ENCODE measurements around the gene MGAT5.

Gene MGAT5

GRCh38 chr2:134315471-134315870 is 61.6 kb downstream of the MGAT5 start:
- no peak overlapping the region for H4K91ac ChIP-seq (ENCODE audit: low read length)
- H3K9ac ChIP-seq (ENCODE audit: low read length): no peak overlapping the region

GRCh38 chr2:134319596-134320254 is 65.9 kb downstream of the MGAT5 start:
- no peak overlapping the region for H2BK5ac ChIP-seq (ENCODE audit: low read depth, low read length, poor library complexity, severe bottlenecking)
- H3K4me2 ChIP-seq (ENCODE audit: low read length, poor library complexity, severe bottlenecking): no peak overlapping the region
- H3K18ac ChIP-seq (ENCODE audit: low read depth in 1 of 2, low read length in 2 of 2): no peak overlapping the region
- no peaks in the 10 kb centered on the region for H3K79me1 ChIP-seq (replicated peaks; ENCODE audit: low read length, poor library complexity, severe bottlenecking)
- H3K4ac ChIP-seq (ENCODE audit: low read depth in 1 of 2, low read length in 2 of 2): no peak overlapping the region
- no peak overlapping the region for H3K14ac ChIP-seq (ENCODE audit: low read length in 2 of 2)
- DNase-seq: no peak
- H2BK15ac ChIP-seq (ENCODE audit: low read depth, poor library complexity, severe bottlenecking): no peak overlapping the region
- H3K4me3 ChIP-seq (ENCODE audit: insufficient read depth in 1 of 2, low read depth in 1 of 2, low read length in 2 of 2): no peak overlapping the region
- no peak overlapping the region for H3K27ac ChIP-seq (ENCODE audit: low read length, poor library complexity, severe bottlenecking)
- WGBS: 80% methylated on average over 2 of the region's 2 CpGs
- H3K36me3 ChIP-seq (ENCODE audit: control insufficient read depth in 1 of 2, insufficient read depth in 2 of 2, low read depth in 1 of 2, low read length in 2 of 2): peaks cover 2 to 5% of the 10 kb centered on the region in 2 experiments
- H2AK5ac ChIP-seq (ENCODE audit: low read length, severe bottlenecking): no peak overlapping the region
- H4K91ac ChIP-seq (ENCODE audit: low read length): no peak overlapping the region
- H3K27me3 ChIP-seq (ENCODE audit: control insufficient read depth in 1 of 2, insufficient read depth in 1 of 2, low read length in 2 of 2): no peaks in the 10 kb centered on the region
- no peak overlapping the region for H3K23ac ChIP-seq (ENCODE audit: low read length in 2 of 2)
- H4K8ac ChIP-seq (ENCODE audit: low read length): no peak overlapping the region
- no peak overlapping the region for H2AFZ ChIP-seq (ENCODE audit: low read depth, low read length)
- no peak overlapping the region for H2BK120ac ChIP-seq (ENCODE audit: low read depth, low read length)
- H3K4me1 ChIP-seq (ENCODE audit: control insufficient read depth, insufficient read depth, low read depth, low read length): no peaks in the 10 kb centered on the region
- no peak overlapping the region for H2BK12ac ChIP-seq (ENCODE audit: low read length in 2 of 2)
- H3K9ac ChIP-seq (ENCODE audit: low read length): no peak overlapping the region
- no peaks in the 10 kb centered on the region for H3K9me3 ChIP-seq (ENCODE audit: control insufficient read depth, low read length)

More at GRCh38 chr2:134315471-134315870, 61.6 kb downstream of the MGAT5 start:
- Histone ChIP-seq H2BK15ac (ENCODE audit: low read depth, poor library complexity, severe bottlenecking) (no peak overlapping the region), H3K27ac (ENCODE audit: low read length, poor library complexity, severe bottlenecking) (no peak overlapping the region), H3K4me3 (ENCODE audit: insufficient read depth in 1 of 2, low read depth in 1 of 2, low read length in 2 of 2) (no peak overlapping the region), H4K8ac (ENCODE audit: low read length) (no peak overlapping the region), H3K14ac (ENCODE audit: low read length in 2 of 2) (no peak overlapping the region), H3K9me3 (ENCODE audit: control insufficient read depth, low read length) (no peaks in the 10 kb centered on the region), H3K18ac (ENCODE audit: low read depth in 1 of 2, low read length in 2 of 2) (no peak overlapping the region), H2BK120ac (ENCODE audit: low read depth, low read length) (no peak overlapping the region), H2BK5ac (ENCODE audit: low read depth, low read length, poor library complexity, severe bottlenecking) (no peak overlapping the region), H2BK12ac (ENCODE audit: low read length in 2 of 2) (no peak overlapping the region), H2AK5ac (ENCODE audit: low read length, severe bottlenecking) (no peak overlapping the region), H3K4me1 (ENCODE audit: control insufficient read depth, insufficient read depth, low read depth, low read length) (peaks cover 7% of the 10 kb centered on the region), H3K36me3 (ENCODE audit: control insufficient read depth in 1 of 2, insufficient read depth in 2 of 2, low read depth in 1 of 2, low read length in 2 of 2) (peaks cover 2 to 5% of the 10 kb centered on the region in 2 experiments), H3K4me2 (ENCODE audit: low read length, poor library complexity, severe bottlenecking) (no peak overlapping the region), H3K4ac (ENCODE audit: low read depth in 1 of 2, low read length in 2 of 2) (no peak overlapping the region), H3K23ac (ENCODE audit: low read length in 2 of 2) (no peak overlapping the region), H2AFZ (ENCODE audit: low read depth, low read length) (no peak overlapping the region), H3K27me3 (ENCODE audit: control insufficient read depth in 1 of 2, insufficient read depth in 1 of 2, low read length in 2 of 2) (no peaks in the 10 kb centered on the region), H3K79me1 (replicated peaks; ENCODE audit: low read length, poor library complexity, severe bottlenecking) (peaks cover 6% of the 10 kb centered on the region)
- DNase-seq: no peak
- WGBS: 97% methylated on average over 2 of the region's 2 CpGs

GRCh38 chr2:134320930-134321329 is 67.1 kb downstream of the MGAT5 start:
- Histone ChIP-seq H3K9ac (ENCODE audit: low read length) (no peak overlapping the region), H3K79me1 (replicated peaks; ENCODE audit: low read length, poor library complexity, severe bottlenecking) (no peaks in the 10 kb centered on the region), H3K4me3 (ENCODE audit: insufficient read depth in 1 of 2, low read depth in 1 of 2, low read length in 2 of 2) (no peak overlapping the region), H3K4me1 (ENCODE audit: control insufficient read depth, insufficient read depth, low read depth, low read length) (no peaks in the 10 kb centered on the region), H3K36me3 (ENCODE audit: control insufficient read depth in 1 of 2, insufficient read depth in 2 of 2, low read depth in 1 of 2, low read length in 2 of 2) (peaks cover 2 to 5% of the 10 kb centered on the region in 2 experiments), H3K14ac (ENCODE audit: low read length in 2 of 2) (no peak overlapping the region), H2BK5ac (ENCODE audit: low read depth, low read length, poor library complexity, severe bottlenecking) (no peak overlapping the region), H2AFZ (ENCODE audit: low read depth, low read length) (no peak overlapping the region), H3K9me3 (ENCODE audit: control insufficient read depth, low read length) (no peaks in the 10 kb centered on the region), H2BK120ac (ENCODE audit: low read depth, low read length) (no peak overlapping the region), H2BK12ac (ENCODE audit: low read length in 2 of 2) (no peak overlapping the region), H2AK5ac (ENCODE audit: low read length, severe bottlenecking) (no peak overlapping the region), H3K18ac (ENCODE audit: low read depth in 1 of 2, low read length in 2 of 2) (no peak overlapping the region), H2BK15ac (ENCODE audit: low read depth, poor library complexity, severe bottlenecking) (no peak overlapping the region), H3K4me2 (ENCODE audit: low read length, poor library complexity, severe bottlenecking) (no peak overlapping the region), H4K8ac (ENCODE audit: low read length) (no peak overlapping the region), H3K23ac (ENCODE audit: low read length in 2 of 2) (no peak overlapping the region), H3K4ac (ENCODE audit: low read depth in 1 of 2, low read length in 2 of 2) (no peak overlapping the region), H4K91ac (ENCODE audit: low read length) (no peak overlapping the region), H3K27me3 (ENCODE audit: control insufficient read depth in 1 of 2, insufficient read depth in 1 of 2, low read length in 2 of 2) (no peaks in the 10 kb centered on the region), H3K27ac (ENCODE audit: low read length, poor library complexity, severe bottlenecking) (no peak overlapping the region)
- DNase-seq: no peak
- WGBS: 100% methylated on average over 3 of the region's 3 CpGs

- Histone ChIP-seq H2AK5ac (ENCODE audit: low read length, severe bottlenecking) (no peak overlapping the region), H3K9me3 (ENCODE audit: control insufficient read depth, low read length) (no peaks in the 10 kb centered on the region), H3K4me3 (ENCODE audit: insufficient read depth in 1 of 2, low read depth in 1 of 2, low read length in 2 of 2) (no peak overlapping the region), H2BK120ac (ENCODE audit: low read depth, low read length) (no peak overlapping the region), H3K4me1 (ENCODE audit: control insufficient read depth, insufficient read depth, low read depth, low read length) (no peaks in the 10 kb centered on the region), H3K79me1 (replicated peaks; ENCODE audit: low read length, poor library complexity, severe bottlenecking) (no peaks in the 10 kb centered on the region), H3K4ac (ENCODE audit: low read depth in 1 of 2, low read length in 2 of 2) (no peak overlapping the region), H2BK5ac (ENCODE audit: low read depth, low read length, poor library complexity, severe bottlenecking) (no peak overlapping the region), H2BK12ac (ENCODE audit: low read length in 2 of 2) (no peak overlapping the region), H3K27ac (ENCODE audit: low read length, poor library complexity, severe bottlenecking) (no peak overlapping the region), H4K91ac (ENCODE audit: low read length) (no peak overlapping the region), H3K36me3 (ENCODE audit: control insufficient read depth in 1 of 2, insufficient read depth in 2 of 2, low read depth in 1 of 2, low read length in 2 of 2) (peaks cover 0 to 5% of the 10 kb centered on the region in 2 experiments), H3K27me3 (ENCODE audit: control insufficient read depth in 1 of 2, insufficient read depth in 1 of 2, low read length in 2 of 2) (no peaks in the 10 kb centered on the region), H3K9ac (ENCODE audit: low read length) (no peak overlapping the region), H2BK15ac (ENCODE audit: low read depth, poor library complexity, severe bottlenecking) (no peak overlapping the region), H4K8ac (ENCODE audit: low read length) (no peak overlapping the region), H2AFZ (ENCODE audit: low read depth, low read length) (no peak overlapping the region), H3K18ac (ENCODE audit: low read depth in 1 of 2, low read length in 2 of 2) (no peak overlapping the region), H3K14ac (ENCODE audit: low read length in 2 of 2) (no peak overlapping the region), H3K23ac (ENCODE audit: low read length in 2 of 2) (no peak overlapping the region), H3K4me2 (ENCODE audit: low read length, poor library complexity, severe bottlenecking) (no peak overlapping the region)
- 100% methylated on average over 1 of the region's 1 CpG for WGBS
- no peak for DNase-seq
These were observed 69.9 kb downstream of the MGAT5 start for GRCh38 chr2:134323777-134324176.

Measured in mesenchymal stem cell (in vitro differentiated cells and primary cell).